Mesenchymal stem cell (in vitro differentiated cells and primary cell): ENCODE measurements around the gene TNFRSF8.

ENCODE experiments used
- DNase-seq: peaks from one replicate; pipeline ENCODE4 v3.0.0-alpha.2; 2013
- H2AFZ ChIP-seq: one replicate; pipeline ENCODE4 v1.6.1; 2013; ENCODE audit warnings: low read depth, mild to moderate bottlenecking, control low read depth, inconsistent platforms, low read length, moderate library complexity
- H2AK5ac ChIP-seq: 2 replicates; pipeline ENCODE4 v1.6.1; 2013; ENCODE audit warnings: low read length, moderate library complexity, mild to moderate bottlenecking, inconsistent platforms; ENCODE audit not compliant: severe bottlenecking
- H2BK120ac ChIP-seq: one replicate; pipeline ENCODE4 v1.6.1; 2013; ENCODE audit warnings: low read depth, mild to moderate bottlenecking, inconsistent platforms, low read length, moderate library complexity
- H2BK12ac ChIP-seq, 2 experiments: one replicate each; pipeline ENCODE4 v1.6.1; 2013; ENCODE audit warnings: inconsistent platforms in 2 of 2, low read length in 2 of 2, mild to moderate bottlenecking in 2 of 2, moderate library complexity in 2 of 2, control low read depth in 1 of 2
- H2BK15ac ChIP-seq: one replicate; pipeline ENCODE4 v1.6.1; 2013; ENCODE audit warnings: mild to moderate bottlenecking, low read depth, inconsistent platforms; ENCODE audit not compliant: poor library complexity, severe bottlenecking
- H2BK5ac ChIP-seq: 2 replicates; pipeline ENCODE4 v1.6.1; 2013; ENCODE audit warnings: low read depth, mild to moderate bottlenecking, low read length, control low read depth, inconsistent platforms; ENCODE audit not compliant: poor library complexity, severe bottlenecking
- H3K14ac ChIP-seq, 2 experiments: one replicate each; pipeline ENCODE4 v1.6.1; 2013; ENCODE audit warnings: inconsistent platforms in 2 of 2, low read length in 2 of 2, control low read depth in 1 of 2, mild to moderate bottlenecking in 1 of 2, moderate library complexity in 1 of 2
- H3K18ac ChIP-seq, 2 experiments: one replicate each; pipeline ENCODE4 v1.6.1; 2013; ENCODE audit warnings: inconsistent platforms in 2 of 2, low read length in 2 of 2, control low read depth in 1 of 2, low read depth in 1 of 2, mild to moderate bottlenecking in 1 of 2
- H3K23ac ChIP-seq, 2 experiments: one replicate each; pipeline ENCODE4 v1.6.1; 2013; ENCODE audit warnings: inconsistent platforms in 2 of 2, low read length in 2 of 2, mild to moderate bottlenecking in 2 of 2, moderate library complexity in 2 of 2, control low read depth in 1 of 2
- H3K27ac ChIP-seq: 2 replicates; pipeline ENCODE4 v1.5.1; 2013; ENCODE audit warnings: mild to moderate bottlenecking, moderate library complexity, low read length, control low read depth, inconsistent platforms; ENCODE audit not compliant: poor library complexity, severe bottlenecking
- H3K27me3 ChIP-seq, 2 experiments: 2 replicates each; pipeline versions ENCODE4 v1.6.1 to v1.7.0; 2013; ENCODE audit warnings: low read length in 2 of 2, mild to moderate bottlenecking in 2 of 2, moderate library complexity in 2 of 2, control low read depth in 1 of 2, inconsistent platforms in 1 of 2; ENCODE audit not compliant: control insufficient read depth in 1 of 2, insufficient read depth in 1 of 2
- H3K36me3 ChIP-seq, 2 experiments: 2 replicates each; pipeline versions ENCODE4 v1.6.1 to v1.7.0; 2013; ENCODE audit warnings: low read length in 2 of 2, control low read depth in 1 of 2, inconsistent platforms in 1 of 2, low read depth in 1 of 2, mild to moderate bottlenecking in 1 of 2; ENCODE audit not compliant: insufficient read depth in 2 of 2, control insufficient read depth in 1 of 2
- H3K4ac ChIP-seq, 2 experiments: one replicate each; pipeline ENCODE4 v1.6.1; 2013; ENCODE audit warnings: inconsistent platforms in 2 of 2, low read length in 2 of 2, mild to moderate bottlenecking in 2 of 2, moderate library complexity in 2 of 2, control low read depth in 1 of 2, low read depth in 1 of 2
- H3K4me1 ChIP-seq: 2 replicates; pipeline ENCODE4 v1.6.1; 2013; ENCODE audit warnings: low read depth, low read length, control low read depth; ENCODE audit not compliant: control insufficient read depth, insufficient read depth
- H3K4me2 ChIP-seq: 2 replicates; pipeline ENCODE4 v1.6.1; 2013; ENCODE audit warnings: low read length, mild to moderate bottlenecking, inconsistent platforms; ENCODE audit not compliant: poor library complexity, severe bottlenecking
- H3K4me3 ChIP-seq, 2 experiments: 2 replicates each; pipeline versions ENCODE4 v1.5.1 to v1.7.0; 2013; ENCODE audit warnings: low read length in 2 of 2, mild to moderate bottlenecking in 2 of 2, control low read depth in 1 of 2, low read depth in 1 of 2; ENCODE audit not compliant: insufficient read depth in 1 of 2
- H3K79me1 ChIP-seq: replicated peaks from 2 replicates; pipeline ENCODE4 v1.6.1; 2013; ENCODE audit warnings: mild to moderate bottlenecking, control low read depth, low read length, inconsistent platforms; ENCODE audit not compliant: poor library complexity, severe bottlenecking
- H3K9ac ChIP-seq: 2 replicates; pipeline ENCODE4 v1.7.0; 2013; ENCODE audit warnings: mild to moderate bottlenecking, low read length, moderate library complexity
- H3K9me3 ChIP-seq: 2 replicates; pipeline ENCODE4 v1.7.0; 2013; ENCODE audit warnings: mild to moderate bottlenecking, low read length; ENCODE audit not compliant: control insufficient read depth
- H4K8ac ChIP-seq: one replicate; pipeline ENCODE4 v1.6.1; 2013; ENCODE audit warnings: inconsistent platforms, mild to moderate bottlenecking, low read length, moderate library complexity
- H4K91ac ChIP-seq: one replicate; pipeline ENCODE4 v1.6.1; 2013; ENCODE audit warnings: mild to moderate bottlenecking, low read length, inconsistent platforms
- WGBS: methylation state at CpG from one replicate; pipeline ENCODE4 v1.1.7; 2013; ENCODE audit warnings: mixed read lengths; 5-methylcytosine and 5-hydroxymethylcytosine counted together

The TNFRSF8 gene

DNA sequence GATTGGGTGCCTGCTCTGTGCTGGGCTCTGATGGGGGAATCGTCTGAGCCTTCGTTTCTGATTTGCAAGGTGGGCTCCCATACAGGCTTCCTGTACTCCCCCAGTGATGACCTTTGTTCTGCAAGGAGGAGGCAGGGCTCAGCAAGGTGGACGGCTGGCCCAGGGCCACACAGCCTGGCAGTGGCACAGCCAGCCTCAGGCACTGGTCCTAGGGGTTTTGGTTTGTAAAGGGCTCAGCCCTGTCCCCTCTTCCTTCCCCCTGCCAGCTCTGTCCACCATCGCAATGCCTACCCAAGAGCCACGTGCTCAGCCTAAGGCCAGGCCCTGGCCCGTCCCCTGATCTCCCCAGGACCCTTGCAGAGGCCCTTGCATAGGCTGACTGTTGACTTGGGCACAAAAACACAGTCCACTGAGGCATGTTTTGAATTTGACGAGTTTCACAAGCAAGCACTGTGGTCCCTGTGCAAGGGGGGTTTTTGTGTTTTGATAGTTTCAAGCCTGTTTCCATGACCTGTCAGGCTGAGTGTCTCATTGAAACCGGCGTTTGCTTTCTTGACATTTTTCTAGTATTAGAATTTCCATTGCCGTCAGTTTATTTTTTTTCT, 64.2 kb downstream of the TNFRSF8 start:
- H3K36me3 ChIP-seq: no peaks in the 10 kb centered on the region
- 88% methylated on average over 9 of the region's 10 CpGs for WGBS
- no peak overlapping the region for H3K4me3 ChIP-seq
- H3K79me1 ChIP-seq: no peaks in the 10 kb centered on the region
- H2AK5ac ChIP-seq: no peak overlapping the region
- no peaks in the 10 kb centered on the region for H3K9me3 ChIP-seq
- H3K4me1 ChIP-seq: no peaks in the 10 kb centered on the region
- H2BK5ac ChIP-seq: no peak overlapping the region
- H2BK12ac ChIP-seq: peak overlapping the region in 1 of 2 experiments; percentile 7
- H3K23ac ChIP-seq: peak overlapping the region in 1 of 2 experiments; percentile 41
- no peak overlapping the region for H2AFZ ChIP-seq
- H3K4me2 ChIP-seq: no peak overlapping the region
- no peak overlapping the region for H3K9ac ChIP-seq
- H3K14ac ChIP-seq: no peak overlapping the region
- peak overlapping the region; percentile 4 for H2BK120ac ChIP-seq
- no peak overlapping the region for H3K4ac ChIP-seq
- H3K27me3 ChIP-seq: peaks cover 7 to 12% of the 10 kb centered on the region in 2 experiments
- no peak overlapping the region for H3K27ac ChIP-seq
- H3K18ac ChIP-seq: no peak overlapping the region
- no peak for DNase-seq
- peak overlapping the region; percentile 75 for H2BK15ac ChIP-seq
- H4K8ac ChIP-seq: no peak overlapping the region
- peak overlapping the region; percentile 22 for H4K91ac ChIP-seq

DNA sequence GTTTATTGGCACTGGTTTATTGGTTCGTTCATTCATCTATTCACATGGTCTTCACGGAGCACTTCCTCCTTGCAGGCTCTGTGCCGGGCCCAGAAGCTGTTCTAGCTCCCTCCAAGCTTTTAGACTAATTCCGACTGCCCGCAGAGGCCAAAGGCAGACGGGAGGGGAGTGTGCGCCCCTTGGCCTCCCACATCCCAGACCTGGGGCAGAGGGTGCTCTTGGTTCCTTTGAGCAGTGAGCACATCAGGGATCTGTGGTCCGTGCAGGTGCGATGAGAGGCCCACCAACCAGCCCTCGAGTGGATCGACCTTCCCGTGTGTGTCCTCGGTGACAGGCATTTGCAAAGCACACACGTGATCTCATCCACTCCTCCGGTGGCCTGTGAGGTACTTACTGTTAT, 65.0 kb downstream of the TNFRSF8 start:
- Histone ChIP-seq H2AK5ac (no peak overlapping the region), H2BK15ac (no peak overlapping the region), H3K4me2 (no peak overlapping the region), H3K9ac (no peak overlapping the region), H4K91ac (no peak overlapping the region), H3K4ac (no peak overlapping the region), H3K27me3 (peaks cover 7 to 11% of the 10 kb centered on the region in 2 experiments), H3K9me3 (no peaks in the 10 kb centered on the region), H2AFZ (no peak overlapping the region), H3K27ac (no peak overlapping the region), H3K14ac (no peak overlapping the region), H3K79me1 (no peaks in the 10 kb centered on the region), H4K8ac (no peak overlapping the region), H3K23ac (no peak overlapping the region), H3K18ac (no peak overlapping the region), H3K4me1 (no peaks in the 10 kb centered on the region), H3K4me3 (no peak overlapping the region), H2BK120ac (no peak overlapping the region), H3K36me3 (no peaks in the 10 kb centered on the region), H2BK5ac (no peak overlapping the region), H2BK12ac (no peak overlapping the region)
- no peak for DNase-seq
- 89% methylated on average over 15 of the region's 15 CpGs for WGBS

DNA sequence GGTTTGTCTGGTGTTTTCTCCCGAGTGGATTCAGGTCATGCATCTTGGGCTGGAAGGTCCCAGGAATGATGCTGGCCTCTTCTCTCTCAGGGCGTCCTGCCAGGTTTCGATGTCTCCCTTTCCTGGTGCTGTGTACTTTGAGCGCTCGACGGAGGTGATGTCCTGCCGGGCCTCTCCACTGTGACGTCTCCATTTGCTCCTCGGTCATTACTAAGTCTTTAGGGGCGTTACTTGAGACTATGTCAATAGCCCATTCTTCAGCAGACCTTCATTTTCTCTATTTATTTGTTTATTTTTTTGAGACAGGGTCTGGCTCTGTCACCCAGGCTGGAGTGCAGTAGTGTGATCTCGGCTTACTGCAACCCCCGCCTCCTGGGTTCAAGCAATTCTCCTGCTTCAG, 66.5 kb downstream of the TNFRSF8 start:
- no peak overlapping the region for H2AK5ac ChIP-seq
- no peaks in the 10 kb centered on the region for H3K4me1 ChIP-seq
- H2BK12ac ChIP-seq: no peak overlapping the region
- no peaks in the 10 kb centered on the region for H3K36me3 ChIP-seq
- no peak overlapping the region for H3K4me2 ChIP-seq
- no peak overlapping the region for H3K4me3 ChIP-seq
- H2BK15ac ChIP-seq: no peak overlapping the region
- no peak overlapping the region for H3K27ac ChIP-seq
- WGBS: 94% methylated on average over 9 of the region's 12 CpGs
- no peak overlapping the region for H3K23ac ChIP-seq
- DNase-seq: no peak
- H3K79me1 ChIP-seq: no peaks in the 10 kb centered on the region
- H3K18ac ChIP-seq: no peak overlapping the region
- H3K9ac ChIP-seq: no peak overlapping the region
- no peak overlapping the region for H2BK120ac ChIP-seq
- H4K91ac ChIP-seq: no peak overlapping the region
- H2BK5ac ChIP-seq: no peak overlapping the region
- no peak overlapping the region for H4K8ac ChIP-seq
- no peaks in the 10 kb centered on the region for H3K9me3 ChIP-seq
- no peak overlapping the region for H3K4ac ChIP-seq
- H2AFZ ChIP-seq: no peak overlapping the region
- H3K14ac ChIP-seq: no peak overlapping the region
- H3K27me3 ChIP-seq: peaks cover 0 to 4% of the 10 kb centered on the region in 2 experiments

DNA sequence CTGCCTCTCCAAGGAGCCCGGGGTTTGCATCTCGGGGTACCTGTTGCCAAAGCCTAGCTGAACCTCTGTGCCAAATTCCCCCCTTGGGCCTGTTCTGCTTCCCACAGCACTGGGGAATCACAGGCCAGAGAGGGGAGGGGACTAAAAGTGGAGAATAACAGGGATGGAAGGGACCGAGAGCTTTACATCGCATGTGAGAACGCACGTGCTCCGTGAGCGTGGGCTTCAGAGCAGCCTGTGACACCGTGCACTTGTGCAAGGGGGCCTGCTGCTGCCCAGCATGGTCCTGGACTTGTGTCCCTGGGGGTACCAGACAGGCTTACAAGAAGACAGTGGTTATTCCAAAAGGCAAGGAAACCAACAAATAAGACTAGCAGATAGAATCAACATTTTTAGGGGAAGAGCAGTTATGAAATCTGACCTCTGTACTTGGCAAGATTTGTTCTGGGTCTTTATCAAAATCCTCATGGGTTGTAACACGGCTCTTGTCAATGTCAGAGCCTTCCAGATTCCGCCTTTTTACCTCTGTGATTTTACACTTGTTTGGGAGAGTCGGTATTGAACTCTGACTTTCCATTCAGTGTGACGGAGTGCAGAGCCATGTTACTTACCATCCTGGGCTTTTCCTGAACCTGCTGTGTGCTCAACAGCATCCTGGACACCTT, 67.5 kb downstream of the TNFRSF8 start:
- Histone ChIP-seq H2BK15ac (no peak overlapping the region), H2BK120ac (no peak overlapping the region), H3K18ac (no peak overlapping the region), H3K23ac (no peak overlapping the region), H2AFZ (no peak overlapping the region), H3K27ac (no peak overlapping the region), H3K4me2 (no peak overlapping the region), H3K14ac (no peak overlapping the region), H3K4me3 (no peak overlapping the region), H2BK12ac (no peak overlapping the region), H4K91ac (no peak overlapping the region), H3K4me1 (no peaks in the 10 kb centered on the region), H3K79me1 (no peaks in the 10 kb centered on the region), H3K36me3 (no peaks in the 10 kb centered on the region), H3K27me3 (peaks cover 0 to 4% of the 10 kb centered on the region in 2 experiments), H2AK5ac (no peak overlapping the region), H3K4ac (no peak overlapping the region), H4K8ac (no peak overlapping the region), H3K9ac (no peak overlapping the region), H2BK5ac (no peak overlapping the region), H3K9me3 (no peaks in the 10 kb centered on the region)
- no peak for DNase-seq
- 81% methylated on average over 13 of the region's 13 CpGs for WGBS
